T-helper 1 cell treated with Interleukin-12 subunit alpha and Interleukin-12 subunit beta and Interleukin-4 antibody, amounts not matched to agents 30 μg/mL and 1 μg/mL, for 36 hours (primary cell): ENCODE measurements around the gene EHBP1.
"Not testable (repeated sequence)": the region's sequence is repeated elsewhere in the genome, so short reads cannot be mapped to it uniquely, and the experiment has no call there.

Source experiments
- H3K27ac Mint-ChIP-seq: one replicate; pipeline ENCODE4 v1.8.0; 2021; ENCODE audit warnings: mild to moderate bottlenecking, mixed read lengths
- H3K27me3 Mint-ChIP-seq: one replicate; pipeline ENCODE4 v1.8.0; 2021; ENCODE audit warnings: low read depth, mixed read lengths
- H3K36me3 Mint-ChIP-seq: one replicate; pipeline ENCODE4 v1.8.0; 2021; ENCODE audit warnings: low read depth, mixed read lengths
- H3K4me1 Mint-ChIP-seq: one replicate; pipeline ENCODE4 v1.8.0; 2021; ENCODE audit warnings: low read depth, mixed read lengths
- H3K4me3 Mint-ChIP-seq: one replicate; pipeline ENCODE4 v1.8.0; 2021; ENCODE audit warnings: mild to moderate bottlenecking, moderate library complexity, mixed read lengths
- H3K9me3 Mint-ChIP-seq: one replicate; pipeline ENCODE4 v1.8.0; 2021; ENCODE audit warnings: mixed read lengths

EHBP1 gene

GRCh38 chr2:62685256-62685655 lies 20.3 kb upstream of the EHBP1 start:
- Mint-ChIP-seq H3K27me3 (peaks cover 25% of the 10 kb centered on the region), H3K27ac (no peak overlapping the region), H3K36me3 (no peaks in the 10 kb centered on the region), H3K9me3 (no peaks in the 10 kb centered on the region), H3K4me3 (no peak overlapping the region), H3K4me1 (no peaks in the 10 kb centered on the region)

DNA sequence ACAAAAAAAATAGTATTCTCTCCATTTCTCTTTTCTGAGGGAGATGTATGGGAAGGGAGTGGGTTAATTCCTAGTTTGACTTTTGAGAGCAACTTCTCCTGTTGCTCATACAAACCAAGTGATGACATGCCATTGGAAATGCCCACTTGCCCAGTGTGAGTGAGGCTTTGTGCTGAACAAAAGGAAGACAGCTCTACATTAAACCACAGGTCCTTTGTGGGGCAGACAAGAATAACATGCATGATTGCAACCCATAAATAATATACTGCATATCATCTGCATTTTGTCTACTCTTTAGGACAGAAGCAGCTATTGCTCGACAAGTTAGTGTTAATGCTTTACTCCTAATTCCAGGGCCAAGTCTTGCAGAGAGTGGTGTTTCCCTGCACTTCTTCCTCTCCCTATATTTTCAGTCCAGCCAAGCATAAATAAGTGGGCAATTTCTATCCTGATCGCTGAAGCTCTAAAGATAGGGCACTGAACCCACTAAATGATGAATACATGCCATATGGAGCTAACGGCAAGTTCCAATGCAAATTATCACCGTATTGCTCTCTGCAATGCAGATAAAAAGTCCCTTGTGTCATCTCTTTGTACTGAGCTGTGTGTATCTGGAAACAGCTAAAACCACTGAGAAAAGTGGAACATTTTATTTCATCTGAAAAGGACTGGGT lies 19.4 kb upstream of the EHBP1 start:
- Mint-ChIP-seq H3K36me3 (no peaks in the 10 kb centered on the region), H3K4me3 (no peak overlapping the region), H3K27ac (no peak overlapping the region), H3K27me3 (peaks cover 22% of the 10 kb centered on the region), H3K4me1 (no peaks in the 10 kb centered on the region), H3K9me3 (no peaks in the 10 kb centered on the region)

DNA sequence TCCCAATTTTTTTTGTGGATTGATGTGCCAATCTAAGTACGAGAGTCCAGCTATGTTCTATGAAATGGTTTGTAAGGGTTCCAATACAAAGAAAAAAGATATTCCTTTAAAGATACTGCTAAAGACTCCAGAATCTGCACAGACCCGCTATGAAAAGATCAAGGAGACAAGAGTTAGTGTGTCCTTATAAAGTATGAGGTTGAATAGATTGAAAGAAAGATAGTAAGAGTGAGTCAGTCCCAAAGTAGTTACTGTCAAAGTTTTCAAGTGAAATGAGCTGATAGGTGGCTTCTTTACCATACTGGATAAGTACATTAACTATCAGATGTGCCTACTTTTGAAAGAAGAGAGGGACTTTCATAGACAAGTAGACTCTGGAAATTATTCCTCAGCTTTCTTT lies 17.9 kb upstream of the EHBP1 start:
- Mint-ChIP-seq H3K27ac (no peak overlapping the region), H3K4me3 (no peak overlapping the region), H3K36me3 (no peaks in the 10 kb centered on the region), H3K27me3 (peaks cover 27% of the 10 kb centered on the region), H3K9me3 (no peaks in the 10 kb centered on the region), H3K4me1 (no peaks in the 10 kb centered on the region)

GRCh38 chr2:62688771-62689170 lies 16.7 kb upstream of the EHBP1 start:
- Mint-ChIP-seq H3K27me3 (peaks cover 34% of the 10 kb centered on the region), H3K27ac (no peak overlapping the region), H3K4me3 (no peak overlapping the region), H3K36me3 (no peaks in the 10 kb centered on the region), H3K4me1 (no peaks in the 10 kb centered on the region), H3K9me3 (no peaks in the 10 kb centered on the region)

DNA sequence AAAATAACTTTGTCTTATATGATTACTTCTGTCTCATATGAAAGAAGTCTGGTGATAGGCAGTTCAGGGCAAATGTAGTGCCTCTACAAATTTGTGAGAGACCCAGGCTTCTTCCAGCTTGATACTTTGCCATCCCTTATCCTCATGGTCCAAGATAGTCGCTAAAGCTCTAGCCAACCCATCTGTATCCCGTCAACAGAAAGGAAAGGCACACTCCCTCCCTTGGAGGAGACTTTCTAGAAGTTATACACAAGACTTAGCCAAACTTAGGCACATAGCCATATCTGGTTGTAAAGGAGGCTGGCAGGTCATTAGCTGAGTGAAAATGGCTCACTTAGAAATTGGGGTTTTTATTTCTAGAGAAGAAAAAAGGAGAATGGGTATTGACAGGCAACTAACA lies 14.3 kb upstream of the EHBP1 start:
- Mint-ChIP-seq H3K4me1 (no peaks in the 10 kb centered on the region), H3K9me3 (no peaks in the 10 kb centered on the region), H3K27ac (no peak overlapping the region), H3K4me3 (no peak overlapping the region), H3K27me3 (peaks cover 50% of the 10 kb centered on the region), H3K36me3 (no peaks in the 10 kb centered on the region)

GRCh38 chr2:62692225-62692624 lies 13.3 kb upstream of the EHBP1 start:
- Mint-ChIP-seq H3K4me3 (no peak overlapping the region), H3K9me3 (no peaks in the 10 kb centered on the region), H3K27me3 (peaks cover 47% of the 10 kb centered on the region), H3K4me1 (no peaks in the 10 kb centered on the region), H3K27ac (no peak overlapping the region), H3K36me3 (no peaks in the 10 kb centered on the region)

DNA sequence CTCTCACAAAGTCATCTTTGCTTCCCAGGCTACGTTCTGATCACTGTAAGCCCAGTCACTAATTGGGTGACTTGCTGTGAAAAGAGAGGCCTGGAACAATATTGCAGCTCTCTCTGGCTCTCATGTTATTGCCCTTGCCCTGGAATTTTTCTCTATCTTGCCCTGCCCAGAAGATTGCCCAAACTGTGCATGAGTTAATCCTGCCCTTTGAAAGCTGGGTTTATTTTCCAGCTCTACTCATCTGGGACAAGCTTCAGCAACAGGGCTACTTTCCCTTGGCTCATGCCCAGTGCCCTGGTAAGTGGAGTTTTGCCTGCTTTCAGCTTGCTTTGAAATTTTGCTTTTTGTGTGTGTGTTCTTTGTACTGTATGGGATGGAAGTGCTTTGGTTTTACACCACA lies 6.9 kb upstream of the EHBP1 start:
- H3K4me3 Mint-ChIP-seq, result no peak overlapping the region
- no peak overlapping the region for H3K27ac Mint-ChIP-seq
- no peaks in the 10 kb centered on the region for H3K36me3 Mint-ChIP-seq
- no peaks in the 10 kb centered on the region for H3K4me1 Mint-ChIP-seq
- H3K27me3 Mint-ChIP-seq, result peaks cover 41% of the 10 kb centered on the region
- no peaks in the 10 kb centered on the region for H3K9me3 Mint-ChIP-seq

DNA sequence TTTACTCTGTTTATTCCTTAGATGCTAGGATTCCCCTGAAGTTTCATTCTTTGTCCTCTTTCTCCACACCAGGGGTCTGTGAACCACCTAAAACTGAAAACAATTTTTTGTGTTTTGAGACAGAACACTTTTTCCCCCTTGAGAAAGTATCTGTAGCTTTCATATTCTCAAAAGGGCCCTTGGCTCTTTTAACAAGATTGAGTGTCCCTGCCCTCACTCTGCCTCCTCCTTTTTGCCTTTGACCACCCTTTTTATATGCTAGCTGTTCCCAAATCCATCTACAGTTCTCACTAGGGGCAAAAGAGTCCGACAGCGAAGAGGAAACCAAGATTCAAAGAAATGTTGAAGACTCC lies 883 bp upstream of the EHBP1 start:
- Mint-ChIP-seq H3K4me3 (peak overlapping the region; percentile 86), H3K27ac (peak overlapping the region; percentile 82), H3K9me3 (peaks cover 6% of the 10 kb centered on the region), H3K4me1 (peaks cover 26% of the 10 kb centered on the region), H3K27me3 (peaks cover 26% of the 10 kb centered on the region), H3K36me3 (peaks cover 10% of the 10 kb centered on the region)

- H3K4me3 Mint-ChIP-seq, result peak overlapping the region; percentile 86
- peaks cover 6% of the 10 kb centered on the region for H3K9me3 Mint-ChIP-seq
Measured at GRCh38 chr2:62705859-62706720, 577 bp downstream of the EHBP1 start.

DNA sequence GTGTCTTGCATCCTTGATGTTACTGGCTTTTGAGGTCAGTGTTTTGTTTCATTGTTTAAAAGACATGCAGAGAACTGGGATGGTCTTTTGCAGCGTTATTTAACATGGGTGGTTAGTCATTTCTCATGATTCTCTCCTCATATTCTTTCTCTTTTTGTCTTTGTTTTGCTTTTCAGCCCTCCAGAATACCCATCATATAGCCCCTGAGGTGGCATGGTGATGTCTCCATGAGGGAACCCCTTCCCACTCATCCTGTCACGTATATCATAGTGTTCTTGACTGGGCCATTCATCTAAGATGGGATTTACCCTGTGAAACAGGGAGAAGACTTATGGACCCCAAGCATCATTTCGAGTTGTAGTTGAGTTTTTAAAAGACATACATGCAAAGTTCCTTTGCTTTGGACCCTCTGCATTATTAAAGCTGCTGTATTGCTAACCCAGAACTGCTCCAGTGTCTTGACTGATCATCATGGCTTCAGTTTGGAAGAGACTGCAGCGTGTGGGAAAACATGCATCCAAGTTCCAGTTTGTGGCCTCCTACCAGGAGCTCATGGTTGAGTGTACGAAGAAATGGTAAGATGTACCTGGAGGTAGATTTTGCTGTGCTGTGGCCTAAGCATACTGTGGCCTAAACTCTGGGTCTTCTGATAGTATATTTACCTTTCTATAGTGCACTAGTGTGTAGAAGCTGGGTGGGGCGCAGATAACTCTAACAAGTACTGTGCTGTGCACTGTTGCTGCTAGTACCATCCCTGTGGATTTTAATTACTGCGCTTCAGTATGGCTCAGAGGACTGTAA lies 1.4 kb downstream of the EHBP1 start:
- Mint-ChIP-seq H3K27ac (peak overlapping the region; percentile 76), H3K9me3 (peaks cover 6% of the 10 kb centered on the region), H3K4me3 (peak overlapping the region; percentile 86), H3K36me3 (peaks cover 11% of the 10 kb centered on the region), H3K4me1 (peaks cover 26% of the 10 kb centered on the region), H3K27me3 (peaks cover 18% of the 10 kb centered on the region)

More at GRCh38 chr2:62705859-62706720, 577 bp downstream of the EHBP1 start:
- Mint-ChIP-seq H3K27ac (peak overlapping the region; percentile 76), H3K36me3 (peaks cover 11% of the 10 kb centered on the region), H3K4me1 (peaks cover 26% of the 10 kb centered on the region), H3K27me3 (peaks cover 23% of the 10 kb centered on the region)

GRCh38 chr2:62708751-62709150 lies 3.2 kb downstream of the EHBP1 start:
- Mint-ChIP-seq H3K27ac (no peak overlapping the region), H3K4me1 (peaks cover 26% of the 10 kb centered on the region), H3K27me3 (peaks cover 7% of the 10 kb centered on the region), H3K9me3 (peaks cover 6% of the 10 kb centered on the region), H3K4me3 (no peak overlapping the region), H3K36me3 (peaks cover 11% of the 10 kb centered on the region)

GRCh38 chr2:62711832-62712494 lies 6.5 kb downstream of the EHBP1 start:
- H3K4me3 Mint-ChIP-seq, result no peak overlapping the region
- peaks cover 18% of the 10 kb centered on the region for H3K36me3 Mint-ChIP-seq
- no peak overlapping the region for H3K27ac Mint-ChIP-seq
- H3K9me3 Mint-ChIP-seq, result peaks cover 6% of the 10 kb centered on the region
- peaks cover 10% of the 10 kb centered on the region for H3K4me1 Mint-ChIP-seq
- H3K27me3 Mint-ChIP-seq, result no peaks in the 10 kb centered on the region

DNA sequence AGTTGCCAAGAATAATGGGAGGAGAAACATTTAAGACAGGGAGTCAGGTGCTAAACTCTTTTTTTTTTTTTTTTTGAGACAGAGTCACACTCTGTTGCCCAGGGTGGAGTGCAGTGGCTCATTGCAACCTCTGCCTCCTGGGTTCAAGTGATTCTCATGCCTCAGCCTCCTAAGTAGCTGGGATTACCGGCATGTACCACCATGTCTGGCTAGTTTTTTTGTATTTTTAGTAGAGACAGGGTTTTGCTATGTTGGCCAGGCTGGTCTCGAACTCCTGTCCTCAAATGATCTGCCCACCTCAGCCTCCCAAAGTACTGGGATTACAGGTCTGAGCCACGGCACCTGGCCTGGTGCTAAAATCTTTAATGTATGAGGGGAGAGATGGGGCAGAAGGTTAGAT lies 7.7 kb downstream of the EHBP1 start:
- H3K4me3 Mint-ChIP-seq, H3K27me3 Mint-ChIP-seq, H3K9me3 Mint-ChIP-seq, H3K4me1 Mint-ChIP-seq, H3K27ac Mint-ChIP-seq: not testable (repeated sequence)
- peaks cover 21% of the 10 kb centered on the region for H3K36me3 Mint-ChIP-seq

DNA sequence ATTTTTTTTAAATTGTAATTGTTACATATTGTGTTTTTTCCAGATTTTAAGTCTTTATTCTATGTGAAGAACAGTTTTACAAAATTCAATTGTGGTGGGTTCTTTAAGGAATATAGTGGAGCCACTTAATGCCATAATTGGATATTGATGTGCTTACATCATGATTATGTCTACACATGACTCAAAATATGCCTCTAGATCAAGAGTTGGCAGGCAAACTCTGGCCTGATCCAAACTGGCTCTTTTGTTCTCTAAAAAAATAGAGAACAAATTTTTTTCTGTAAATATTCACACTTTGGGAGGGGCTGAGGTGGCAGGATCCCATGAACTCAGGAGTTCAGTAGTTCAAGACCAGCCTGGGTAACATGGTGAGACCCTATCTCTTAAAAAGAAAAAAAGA lies 8.3 kb downstream of the EHBP1 start:
- Mint-ChIP-seq H3K36me3 (peaks cover 16% of the 10 kb centered on the region), H3K27me3 (no peaks in the 10 kb centered on the region), H3K9me3 (peaks cover 3% of the 10 kb centered on the region), H3K4me1 (peaks cover 2% of the 10 kb centered on the region), H3K4me3 (no peak overlapping the region), H3K27ac (no peak overlapping the region)
